ENCODE measurements around the gene ABCA1.

DNA sequence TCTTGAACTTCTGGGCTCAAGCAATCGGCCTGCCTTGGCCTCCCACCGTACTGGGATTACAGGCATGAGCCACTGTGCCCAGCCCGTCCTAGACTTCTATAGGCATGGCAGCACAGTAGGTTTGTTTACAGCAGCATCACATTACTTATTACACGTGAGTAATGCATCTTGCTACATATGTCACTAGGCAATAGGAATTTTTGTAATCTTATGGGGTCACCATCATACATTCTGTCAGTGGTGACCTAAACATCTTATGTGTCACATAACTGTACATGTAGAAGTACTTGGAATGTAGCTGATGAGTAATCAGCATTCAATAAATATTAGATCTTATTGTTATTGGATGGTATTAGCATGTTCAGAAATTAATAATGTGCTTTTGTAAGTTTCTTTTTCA lies 22.9 kb upstream of the ABCA1 start:
- TF ChIP-seq, protein P1, sequence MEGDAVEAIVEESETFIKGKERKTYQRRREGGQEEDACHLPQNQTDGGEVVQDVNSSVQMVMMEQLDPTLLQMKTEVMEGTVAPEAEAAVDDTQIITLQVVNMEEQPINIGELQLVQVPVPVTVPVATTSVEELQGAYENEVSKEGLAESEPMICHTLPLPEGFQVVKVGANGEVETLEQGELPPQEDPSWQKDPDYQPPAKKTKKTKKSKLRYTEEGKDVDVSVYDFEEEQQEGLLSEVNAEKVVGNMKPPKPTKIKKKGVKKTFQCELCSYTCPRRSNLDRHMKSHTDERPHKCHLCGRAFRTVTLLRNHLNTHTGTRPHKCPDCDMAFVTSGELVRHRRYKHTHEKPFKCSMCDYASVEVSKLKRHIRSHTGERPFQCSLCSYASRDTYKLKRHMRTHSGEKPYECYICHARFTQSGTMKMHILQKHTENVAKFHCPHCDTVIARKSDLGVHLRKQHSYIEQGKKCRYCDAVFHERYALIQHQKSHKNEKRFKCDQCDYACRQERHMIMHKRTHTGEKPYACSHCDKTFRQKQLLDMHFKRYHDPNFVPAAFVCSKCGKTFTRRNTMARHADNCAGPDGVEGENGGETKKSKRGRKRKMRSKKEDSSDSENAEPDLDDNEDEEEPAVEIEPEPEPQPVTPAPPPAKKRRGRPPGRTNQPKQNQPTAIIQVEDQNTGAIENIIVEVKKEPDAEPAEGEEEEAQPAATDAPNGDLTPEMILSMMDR (conservative IDR thresholded peaks at IDR 0.05; ENCODE audit: low read depth, low read length) = no peak
- TF ChIP-seq EZH2 (IDR thresholded peaks at IDR 0.05; ENCODE audit: borderline replicate concordance, low read depth, low read length, poor library complexity, severe bottlenecking) = no peak
